ENCODE data around the gene PKD1.

GRCh38 chr16:2178321-2179106 lies 42.8 kb upstream of the PKD1 start:
- TF ChIP-seq, protein P1, sequence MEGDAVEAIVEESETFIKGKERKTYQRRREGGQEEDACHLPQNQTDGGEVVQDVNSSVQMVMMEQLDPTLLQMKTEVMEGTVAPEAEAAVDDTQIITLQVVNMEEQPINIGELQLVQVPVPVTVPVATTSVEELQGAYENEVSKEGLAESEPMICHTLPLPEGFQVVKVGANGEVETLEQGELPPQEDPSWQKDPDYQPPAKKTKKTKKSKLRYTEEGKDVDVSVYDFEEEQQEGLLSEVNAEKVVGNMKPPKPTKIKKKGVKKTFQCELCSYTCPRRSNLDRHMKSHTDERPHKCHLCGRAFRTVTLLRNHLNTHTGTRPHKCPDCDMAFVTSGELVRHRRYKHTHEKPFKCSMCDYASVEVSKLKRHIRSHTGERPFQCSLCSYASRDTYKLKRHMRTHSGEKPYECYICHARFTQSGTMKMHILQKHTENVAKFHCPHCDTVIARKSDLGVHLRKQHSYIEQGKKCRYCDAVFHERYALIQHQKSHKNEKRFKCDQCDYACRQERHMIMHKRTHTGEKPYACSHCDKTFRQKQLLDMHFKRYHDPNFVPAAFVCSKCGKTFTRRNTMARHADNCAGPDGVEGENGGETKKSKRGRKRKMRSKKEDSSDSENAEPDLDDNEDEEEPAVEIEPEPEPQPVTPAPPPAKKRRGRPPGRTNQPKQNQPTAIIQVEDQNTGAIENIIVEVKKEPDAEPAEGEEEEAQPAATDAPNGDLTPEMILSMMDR (IDR thresholded peaks at IDR 0.05) = no peak
- TF ChIP-seq POLR2A (IDR thresholded peaks at IDR 0.05) (no peak), POLR2AphosphoS5 (IDR thresholded peaks at IDR 0.05) (peak in 1 of 4 donors; percentile 14), EP300 (IDR thresholded peaks at IDR 0.05) (no peak)

Data from sigmoid colon (tissue), 4 donors.